Loucy (cell line): ENCODE measurements around the gene DMPK.

Source experiments
- EZH2phosphoT487 ChIP-seq: fragments of 200-600 bp; IDR thresholded peaks from 2 replicates; pipeline ENCODE4 v1.6.1; 2018; ENCODE audit warnings: antibody characterized with exemption, mild to moderate bottlenecking, moderate library complexity, borderline replicate concordance
- TF ChIP-seq, protein P1 (sequence below): fragments of 200-600 bp; sonication (generic); conservative IDR thresholded peaks from 2 replicates; pipeline ENCODE4 v1.5.1; 2014; ENCODE audit warnings: mild to moderate bottlenecking, antibody characterized with exemption, low read length

DNA sequence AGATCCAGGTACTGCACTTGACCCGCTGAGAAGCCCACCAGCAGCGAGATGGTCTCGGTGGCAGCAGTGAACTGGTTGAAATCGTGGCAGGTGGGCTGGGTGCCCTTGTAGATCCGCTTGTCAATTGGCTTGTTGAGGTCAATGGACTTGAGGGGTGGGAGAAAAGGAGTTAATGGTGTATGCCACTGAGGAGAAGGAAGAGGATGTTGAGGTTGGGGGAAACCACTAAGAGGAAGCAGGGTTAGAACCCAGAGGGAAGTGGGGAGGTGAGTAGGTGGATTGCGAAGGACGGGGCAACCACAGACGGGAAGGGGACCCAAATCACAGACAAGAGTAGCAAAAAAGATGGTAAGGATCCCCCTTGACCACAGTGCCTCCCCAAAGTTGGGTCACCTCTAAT is 8.7 kb upstream of the DMPK start:
- TF ChIP-seq, protein P1, sequence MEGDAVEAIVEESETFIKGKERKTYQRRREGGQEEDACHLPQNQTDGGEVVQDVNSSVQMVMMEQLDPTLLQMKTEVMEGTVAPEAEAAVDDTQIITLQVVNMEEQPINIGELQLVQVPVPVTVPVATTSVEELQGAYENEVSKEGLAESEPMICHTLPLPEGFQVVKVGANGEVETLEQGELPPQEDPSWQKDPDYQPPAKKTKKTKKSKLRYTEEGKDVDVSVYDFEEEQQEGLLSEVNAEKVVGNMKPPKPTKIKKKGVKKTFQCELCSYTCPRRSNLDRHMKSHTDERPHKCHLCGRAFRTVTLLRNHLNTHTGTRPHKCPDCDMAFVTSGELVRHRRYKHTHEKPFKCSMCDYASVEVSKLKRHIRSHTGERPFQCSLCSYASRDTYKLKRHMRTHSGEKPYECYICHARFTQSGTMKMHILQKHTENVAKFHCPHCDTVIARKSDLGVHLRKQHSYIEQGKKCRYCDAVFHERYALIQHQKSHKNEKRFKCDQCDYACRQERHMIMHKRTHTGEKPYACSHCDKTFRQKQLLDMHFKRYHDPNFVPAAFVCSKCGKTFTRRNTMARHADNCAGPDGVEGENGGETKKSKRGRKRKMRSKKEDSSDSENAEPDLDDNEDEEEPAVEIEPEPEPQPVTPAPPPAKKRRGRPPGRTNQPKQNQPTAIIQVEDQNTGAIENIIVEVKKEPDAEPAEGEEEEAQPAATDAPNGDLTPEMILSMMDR = no peak
- peak; percentile 79 for TF ChIP-seq EZH2phosphoT487
